SU-DHL-6 (cell line): ENCODE data around the gene CWF19L2.

Source experiments
- H2AFZ ChIP-seq: fragments of 200-600 bp; sonication (generic); 2 replicates; pipeline ENCODE4 v1.6.1; 2014; ENCODE audit warnings: low read depth, mild to moderate bottlenecking, moderate library complexity, mixed read lengths, antibody characterized with exemption, low read length; ENCODE audit not compliant: severe bottlenecking
- H3F3A ChIP-seq: fragments of 200-600 bp; shearing (Covaris generic); 2 replicates; pipeline ENCODE4 v1.6.0; 2016; ENCODE audit warnings: antibody characterized with exemption, mild to moderate bottlenecking; ENCODE audit not compliant: insufficient read depth
- H3K27ac ChIP-seq: fragments of 200-600 bp; sonication (generic); 2 replicates; pipeline ENCODE4 v1.5.1; 2016; ENCODE audit warnings: low read depth, mild to moderate bottlenecking, low read length, moderate library complexity, mixed read lengths
- H3K27me3 ChIP-seq: fragments of 200-600 bp; sonication (generic), shearing (Covaris generic); 2 replicates; pipeline ENCODE4 v1.6.0; 2014; ENCODE audit warnings: mild to moderate bottlenecking, low read length
- H3K36me3 ChIP-seq: fragments of 200-600 bp; sonication (generic); 2 replicates; pipeline ENCODE4 v1.6.1; 2014; ENCODE audit warnings: mild to moderate bottlenecking, low read length, mixed read lengths
- H3K4me2 ChIP-seq: fragments of 300-600, 200-600 bp; shearing (Covaris generic), sonication (generic); 2 replicates; pipeline ENCODE4 v1.6.0; 2014; ENCODE audit warnings: low read length, low read depth, mild to moderate bottlenecking; ENCODE audit not compliant: poor library complexity, severe bottlenecking
- H3K4me3 ChIP-seq: fragments of 200-600 bp; sonication (generic); 2 replicates; pipeline ENCODE4 v1.5.1; 2014; ENCODE audit warnings: antibody characterized with exemption, low read length, mild to moderate bottlenecking, mixed read lengths; ENCODE audit not compliant: insufficient read depth, poor library complexity, severe bottlenecking
- H3K79me2 ChIP-seq: fragments of 200-600 bp; sonication (generic); 2 replicates; pipeline ENCODE4 v1.6.1; 2014; ENCODE audit warnings: mild to moderate bottlenecking, low read length, moderate library complexity; ENCODE audit not compliant: insufficient read depth
- H3K9ac ChIP-seq: fragments of 200-600 bp; sonication (generic); 2 replicates; pipeline ENCODE4 v1.7.0; 2014; ENCODE audit warnings: mild to moderate bottlenecking, low read length
- H3K9me2 ChIP-seq: fragments of 200-600 bp; sonication (generic); replicated peaks from 2 replicates; pipeline ENCODE4 v1.6.1; 2014; ENCODE audit warnings: low read length; ENCODE audit not compliant: insufficient read depth
- H3K9me3 ChIP-seq: fragments of 200-600 bp; sonication (generic); 2 replicates; pipeline ENCODE4 v1.6.1; 2014; ENCODE audit warnings: low read length, mixed read lengths; ENCODE audit not compliant: insufficient read depth
- H4K20me1 ChIP-seq: fragments of 200-600 bp; sonication (generic); 2 replicates; pipeline ENCODE4 v1.6.1; 2014; ENCODE audit warnings: low read depth, mild to moderate bottlenecking, antibody characterized with exemption, low read length, moderate library complexity, mixed read lengths
- EZH2phosphoT487 ChIP-seq: fragments of 200-600 bp; sonication (generic), shearing (Covaris generic); conservative IDR thresholded peaks from 2 replicates; pipeline ENCODE4 v1.6.1; 2018; ENCODE audit warnings: mild to moderate bottlenecking, antibody characterized with exemption, low read length, moderate library complexity, mixed read lengths
- TF ChIP-seq, protein P1 (sequence below): fragments of 200-600 bp; sonication (generic); IDR thresholded peaks from one replicate; pipeline ENCODE4 v1.5.1; 2017; ENCODE audit warnings: antibody characterized with exemption, mild to moderate bottlenecking, low read length, moderate library complexity; ENCODE audit not compliant: insufficient read depth, poor library complexity, severe bottlenecking

CWF19L2 gene

DNA sequence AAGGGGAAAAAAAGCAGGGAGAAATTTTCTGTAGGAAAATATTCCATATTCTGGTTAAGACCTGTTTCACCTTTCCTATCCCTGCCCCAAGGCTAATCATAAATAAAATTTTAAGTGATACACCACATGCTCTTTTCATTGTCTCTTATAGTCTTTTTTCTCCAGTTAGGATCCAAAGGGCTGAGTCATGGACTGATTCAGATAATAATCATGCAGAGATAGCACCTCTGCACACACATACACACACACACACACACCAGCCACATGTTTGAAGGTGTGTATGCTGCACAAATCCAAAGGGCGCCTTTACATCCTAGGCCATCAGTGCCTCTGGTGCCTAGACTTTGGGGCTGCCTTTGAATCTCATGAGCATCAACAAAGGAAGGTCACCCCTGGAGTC lies 35.5 kb upstream of the CWF19L2 start:
- Histone ChIP-seq H2AFZ (no peak overlapping the region), H3K4me2 (no peak overlapping the region), H3K27ac (no peak overlapping the region), H4K20me1 (no peaks in the 10 kb centered on the region), H3K27me3 (no peaks in the 10 kb centered on the region), H3K9me2 (no peaks in the 10 kb centered on the region), H3K9me3 (no peaks in the 10 kb centered on the region), H3K4me3 (no peak overlapping the region), H3F3A (no peaks in the 10 kb centered on the region), H3K79me2 (no peaks in the 10 kb centered on the region), H3K36me3 (no peaks in the 10 kb centered on the region), H3K9ac (no peak overlapping the region)
- no peak for TF ChIP-seq EZH2phosphoT487
- TF ChIP-seq, protein P1, sequence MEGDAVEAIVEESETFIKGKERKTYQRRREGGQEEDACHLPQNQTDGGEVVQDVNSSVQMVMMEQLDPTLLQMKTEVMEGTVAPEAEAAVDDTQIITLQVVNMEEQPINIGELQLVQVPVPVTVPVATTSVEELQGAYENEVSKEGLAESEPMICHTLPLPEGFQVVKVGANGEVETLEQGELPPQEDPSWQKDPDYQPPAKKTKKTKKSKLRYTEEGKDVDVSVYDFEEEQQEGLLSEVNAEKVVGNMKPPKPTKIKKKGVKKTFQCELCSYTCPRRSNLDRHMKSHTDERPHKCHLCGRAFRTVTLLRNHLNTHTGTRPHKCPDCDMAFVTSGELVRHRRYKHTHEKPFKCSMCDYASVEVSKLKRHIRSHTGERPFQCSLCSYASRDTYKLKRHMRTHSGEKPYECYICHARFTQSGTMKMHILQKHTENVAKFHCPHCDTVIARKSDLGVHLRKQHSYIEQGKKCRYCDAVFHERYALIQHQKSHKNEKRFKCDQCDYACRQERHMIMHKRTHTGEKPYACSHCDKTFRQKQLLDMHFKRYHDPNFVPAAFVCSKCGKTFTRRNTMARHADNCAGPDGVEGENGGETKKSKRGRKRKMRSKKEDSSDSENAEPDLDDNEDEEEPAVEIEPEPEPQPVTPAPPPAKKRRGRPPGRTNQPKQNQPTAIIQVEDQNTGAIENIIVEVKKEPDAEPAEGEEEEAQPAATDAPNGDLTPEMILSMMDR, result no peak

DNA sequence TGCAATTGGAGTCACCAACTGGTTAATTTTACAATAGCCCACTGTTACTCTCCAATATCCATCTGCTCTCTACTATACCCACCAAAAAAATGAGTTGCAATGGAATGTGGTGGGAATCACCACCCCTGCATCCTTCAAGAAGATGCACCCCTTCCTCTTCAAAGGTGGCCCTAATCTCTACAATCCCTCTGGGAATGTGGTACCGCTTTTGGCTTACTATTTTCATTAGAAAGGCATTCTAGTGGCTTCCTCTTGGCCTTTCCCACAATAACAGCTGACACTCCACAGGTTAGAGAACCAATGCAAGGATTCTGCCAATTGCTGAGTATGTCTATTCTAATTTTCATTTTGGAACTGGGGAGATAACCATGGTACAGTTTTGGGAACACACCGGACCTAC lies 33.2 kb upstream of the CWF19L2 start:
- Histone ChIP-seq H3K9me3 (no peaks in the 10 kb centered on the region), H2AFZ (no peak overlapping the region), H3K9me2 (no peaks in the 10 kb centered on the region), H3K79me2 (no peaks in the 10 kb centered on the region), H3K27me3 (no peaks in the 10 kb centered on the region), H3K4me3 (no peak overlapping the region), H3K4me2 (no peak overlapping the region), H3K27ac (no peak overlapping the region), H3K9ac (no peak overlapping the region), H3F3A (no peaks in the 10 kb centered on the region), H3K36me3 (no peaks in the 10 kb centered on the region), H4K20me1 (no peaks in the 10 kb centered on the region)
- TF ChIP-seq, protein P1, result no peak
- TF ChIP-seq EZH2phosphoT487, result no peak

DNA sequence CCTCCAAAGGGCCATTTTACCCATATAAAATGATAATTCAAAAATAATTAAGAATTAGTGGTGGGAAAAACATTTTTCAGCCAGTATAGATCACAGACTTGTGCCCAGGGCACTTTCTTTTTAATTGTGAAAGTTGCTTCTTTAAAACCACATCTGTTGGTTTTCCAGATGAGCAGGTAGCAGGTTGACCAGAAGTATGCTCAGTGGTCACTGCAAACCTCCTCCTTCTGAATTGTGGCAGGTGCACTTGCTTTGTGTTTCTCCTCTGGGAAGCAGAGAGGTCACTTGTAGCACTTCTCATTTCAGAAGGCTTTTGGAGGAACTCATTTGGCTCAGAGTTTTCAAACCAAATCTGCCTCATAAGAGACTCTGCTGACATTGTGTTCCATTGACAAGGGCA lies 24.6 kb upstream of the CWF19L2 start:
- Histone ChIP-seq H3K27me3 (no peaks in the 10 kb centered on the region), H3K4me3 (no peak overlapping the region), H4K20me1 (no peaks in the 10 kb centered on the region), H3F3A (no peaks in the 10 kb centered on the region), H2AFZ (no peak overlapping the region), H3K36me3 (no peaks in the 10 kb centered on the region), H3K27ac (no peak overlapping the region), H3K79me2 (no peaks in the 10 kb centered on the region), H3K9me2 (no peaks in the 10 kb centered on the region), H3K9me3 (no peaks in the 10 kb centered on the region), H3K9ac (no peak overlapping the region), H3K4me2 (no peak overlapping the region)
- TF ChIP-seq, protein P1, result no peak
- no peak for TF ChIP-seq EZH2phosphoT487
